ENCODE results near the gene OR4C45. TPM values are rescaled to one million over a fixed set of nuclear protein-coding genes. Genes with fewer than 3 reads are reported as not detected.

OR4C45 gene
- total RNA-seq, 1 donor from 2014 or later: not detected

Other genes starting within 250 kb of the OR4C45 start
- gene OR4C13, start 80.5 kb upstream of the OR4C45 start, total RNA-seq: not detected in 2 replicates
- not detected in 2 replicates for gene OR4C12, start 50.3 kb upstream of the OR4C45 start, total RNA-seq

Data from dermis microvascular lymphatic vessel endothelial cell (primary cell).